ENCODE results near the gene TMEM125.

The TMEM125 gene

DNA sequence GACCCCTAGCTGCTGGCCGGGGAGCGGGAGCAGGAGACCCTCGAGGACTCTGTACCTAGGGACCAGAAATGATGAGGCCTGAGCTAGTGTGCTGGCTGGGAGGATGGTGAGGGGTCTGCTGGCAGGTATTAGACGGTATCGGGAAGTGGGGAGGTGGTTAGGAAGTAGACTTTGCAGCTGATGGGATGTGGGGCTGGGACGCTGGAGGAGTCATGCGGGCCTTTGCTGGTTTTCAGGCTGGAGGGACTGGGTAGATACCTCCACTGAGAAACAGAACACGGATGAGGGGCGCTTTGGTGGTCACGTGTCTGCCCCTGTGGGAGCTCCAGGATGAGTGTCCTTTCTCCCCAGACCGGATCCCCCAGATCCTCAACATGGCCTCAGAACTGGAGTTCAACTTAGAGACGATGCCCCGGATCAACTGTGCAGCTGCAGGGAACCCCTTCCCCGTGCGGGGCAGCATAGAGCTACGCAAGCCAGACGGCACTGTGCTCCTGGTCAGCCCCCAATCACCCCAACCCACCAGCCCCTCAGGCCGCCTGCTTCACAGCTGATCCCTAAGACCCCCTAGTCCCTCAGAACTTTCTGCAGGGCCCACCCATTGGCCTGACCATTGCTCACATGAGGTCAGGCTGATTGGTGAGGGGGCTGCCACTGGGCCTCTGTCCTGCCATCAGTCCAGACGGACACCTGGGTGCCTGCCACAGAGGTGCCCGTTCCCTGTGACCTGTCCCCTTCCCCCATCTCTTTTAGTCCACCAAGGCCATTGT lies 39.0 kb downstream of the TMEM125 start:
- H3K9me3 Mint-ChIP-seq, result no peaks in the 10 kb centered on the region
- H3K4me1 Mint-ChIP-seq, result peaks cover 22% of the 10 kb centered on the region

DNA sequence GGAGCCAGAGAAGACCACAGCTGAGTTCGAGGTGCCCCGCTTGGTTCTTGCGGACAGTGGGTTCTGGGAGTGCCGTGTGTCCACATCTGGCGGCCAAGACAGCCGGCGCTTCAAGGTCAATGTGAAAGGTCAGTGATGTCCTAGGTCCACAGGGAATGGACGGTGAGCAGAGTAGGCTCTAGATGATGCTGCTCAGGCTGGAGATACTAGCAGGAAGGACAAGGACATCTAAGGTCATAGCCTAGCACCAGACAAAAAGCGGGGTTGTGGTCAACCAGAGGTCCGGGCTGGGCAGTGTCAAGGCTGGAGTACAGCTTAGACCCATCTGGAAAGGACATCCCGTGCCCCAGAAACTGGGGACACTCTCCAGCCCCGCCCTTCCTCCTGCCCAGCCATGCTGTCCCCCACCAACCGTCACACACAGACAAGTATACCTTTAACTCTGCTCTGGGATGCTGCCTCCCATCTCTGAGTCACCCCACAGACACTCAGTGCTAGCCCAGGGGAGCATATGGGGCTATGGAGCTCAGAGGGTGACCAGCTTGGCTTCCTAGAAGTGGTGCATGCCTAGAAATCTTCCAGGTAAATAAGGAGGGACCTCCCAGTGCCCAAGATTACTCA lies 39.7 kb downstream of the TMEM125 start:
- TF ChIP-seq, protein P1, sequence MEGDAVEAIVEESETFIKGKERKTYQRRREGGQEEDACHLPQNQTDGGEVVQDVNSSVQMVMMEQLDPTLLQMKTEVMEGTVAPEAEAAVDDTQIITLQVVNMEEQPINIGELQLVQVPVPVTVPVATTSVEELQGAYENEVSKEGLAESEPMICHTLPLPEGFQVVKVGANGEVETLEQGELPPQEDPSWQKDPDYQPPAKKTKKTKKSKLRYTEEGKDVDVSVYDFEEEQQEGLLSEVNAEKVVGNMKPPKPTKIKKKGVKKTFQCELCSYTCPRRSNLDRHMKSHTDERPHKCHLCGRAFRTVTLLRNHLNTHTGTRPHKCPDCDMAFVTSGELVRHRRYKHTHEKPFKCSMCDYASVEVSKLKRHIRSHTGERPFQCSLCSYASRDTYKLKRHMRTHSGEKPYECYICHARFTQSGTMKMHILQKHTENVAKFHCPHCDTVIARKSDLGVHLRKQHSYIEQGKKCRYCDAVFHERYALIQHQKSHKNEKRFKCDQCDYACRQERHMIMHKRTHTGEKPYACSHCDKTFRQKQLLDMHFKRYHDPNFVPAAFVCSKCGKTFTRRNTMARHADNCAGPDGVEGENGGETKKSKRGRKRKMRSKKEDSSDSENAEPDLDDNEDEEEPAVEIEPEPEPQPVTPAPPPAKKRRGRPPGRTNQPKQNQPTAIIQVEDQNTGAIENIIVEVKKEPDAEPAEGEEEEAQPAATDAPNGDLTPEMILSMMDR (IDR thresholded peaks at IDR 0.05), result no peak
- Mint-ChIP-seq H3K27ac (no peak overlapping the region), H3K36me3 (ENCODE audit: low read depth) (no peaks in the 10 kb centered on the region)

More for the DNA sequence above, 39.0 kb downstream of the TMEM125 start:
- H3K27ac Mint-ChIP-seq, result no peak overlapping the region
- peaks cover 7% of the 10 kb centered on the region for H3K27me3 Mint-ChIP-seq (ENCODE audit: low read depth, poor library complexity)
- TF ChIP-seq, protein P1 (IDR thresholded peaks at IDR 0.05), result no peak
- DNase-seq, result no peak
- H3K4me3 Mint-ChIP-seq, result no peak overlapping the region
- no peaks in the 10 kb centered on the region for H3K36me3 Mint-ChIP-seq (ENCODE audit: low read depth)

DNA sequence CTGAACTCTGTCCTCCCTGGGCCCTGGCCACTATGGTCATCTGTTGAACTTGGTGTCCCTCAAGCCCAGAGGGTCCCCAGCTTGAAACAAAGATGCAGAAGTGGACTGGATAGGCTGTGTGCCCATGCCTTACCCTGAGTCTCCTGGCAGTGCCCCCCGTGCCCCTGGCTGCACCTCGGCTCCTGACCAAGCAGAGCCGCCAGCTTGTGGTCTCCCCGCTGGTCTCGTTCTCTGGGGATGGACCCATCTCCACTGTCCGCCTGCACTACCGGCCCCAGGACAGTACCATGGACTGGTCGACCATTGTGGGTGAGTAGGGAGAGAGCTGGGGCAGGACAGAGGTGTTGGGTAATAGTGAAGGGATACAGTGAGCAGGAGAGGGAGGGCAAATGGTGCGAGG lies 41.7 kb downstream of the TMEM125 start:
- TF ChIP-seq, protein P1 (IDR thresholded peaks at IDR 0.05), result no peak
- H3K4me3 Mint-ChIP-seq, result no peak overlapping the region
- H3K9me3 Mint-ChIP-seq, result no peaks in the 10 kb centered on the region
- peak overlapping the region; percentile 57 for H3K27ac Mint-ChIP-seq
- no peak for DNase-seq
- no peaks in the 10 kb centered on the region for H3K36me3 Mint-ChIP-seq (ENCODE audit: low read depth)
- H3K27me3 Mint-ChIP-seq (ENCODE audit: low read depth, poor library complexity), result peaks cover 8% of the 10 kb centered on the region
- peaks cover 10% of the 10 kb centered on the region for H3K4me1 Mint-ChIP-seq

More for the DNA sequence above, 39.7 kb downstream of the TMEM125 start:
- Mint-ChIP-seq H3K27me3 (ENCODE audit: low read depth, poor library complexity) (peaks cover 7% of the 10 kb centered on the region), H3K4me3 (no peak overlapping the region), H3K9me3 (no peaks in the 10 kb centered on the region), H3K4me1 (peaks cover 16% of the 10 kb centered on the region)
- no peak for DNase-seq

DNA sequence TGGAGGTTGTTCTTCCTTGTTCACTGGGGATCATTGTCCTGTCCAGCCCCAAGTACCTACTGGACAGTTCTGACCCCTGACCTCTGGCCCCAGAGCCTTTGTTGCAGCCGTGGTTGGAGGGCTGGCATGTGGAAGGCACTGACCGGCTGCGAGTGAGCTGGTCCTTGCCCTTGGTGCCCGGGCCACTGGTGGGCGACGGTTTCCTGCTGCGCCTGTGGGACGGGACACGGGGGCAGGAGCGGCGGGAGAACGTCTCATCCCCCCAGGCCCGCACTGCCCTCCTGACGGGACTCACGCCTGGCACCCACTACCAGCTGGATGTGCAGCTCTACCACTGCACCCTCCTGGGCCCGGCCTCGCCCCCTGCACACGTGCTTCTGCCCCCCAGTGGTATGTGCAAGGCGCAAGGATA lies 42.4 kb downstream of the TMEM125 start:
- H3K36me3 Mint-ChIP-seq (ENCODE audit: low read depth), result no peaks in the 10 kb centered on the region
- H3K9me3 Mint-ChIP-seq, result no peaks in the 10 kb centered on the region

DNA sequence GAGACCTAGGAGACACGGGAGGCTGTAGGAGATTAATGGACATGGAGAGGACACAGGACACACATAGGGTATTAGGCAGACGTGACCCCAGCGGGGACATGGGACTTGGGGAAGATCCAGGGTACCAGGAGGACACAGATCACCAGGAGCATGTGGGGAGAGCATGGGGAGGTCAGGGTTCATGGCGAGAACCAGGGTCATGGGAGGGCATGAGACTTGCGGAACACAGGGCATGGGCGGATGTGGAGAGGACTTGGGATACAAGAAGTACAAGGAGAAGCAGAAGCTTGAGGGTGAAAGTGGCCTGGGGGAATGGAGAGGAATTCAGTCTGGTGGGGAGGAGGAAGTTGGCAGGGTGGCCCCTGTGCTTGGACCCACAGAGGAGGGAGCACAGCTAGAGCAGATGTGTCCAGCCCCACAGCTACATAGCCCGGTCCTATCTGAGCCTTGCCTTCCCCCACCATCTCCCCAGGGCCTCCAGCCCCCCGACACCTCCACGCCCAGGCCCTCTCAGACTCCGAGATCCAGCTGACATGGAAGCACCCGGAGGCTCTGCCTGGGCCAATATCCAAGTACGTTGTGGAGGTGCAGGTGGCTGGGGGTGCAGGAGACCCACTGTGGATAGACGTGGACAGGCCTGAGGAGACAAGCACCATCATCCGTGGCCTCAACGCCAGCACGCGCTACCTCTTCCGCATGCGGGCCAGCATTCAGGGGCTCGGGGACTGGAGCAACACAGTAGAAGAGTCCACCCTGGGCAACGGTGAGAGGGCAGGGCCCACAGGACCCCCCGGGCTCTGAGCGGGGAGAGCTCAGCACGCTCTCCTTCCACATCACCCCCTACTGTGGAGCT lies 43.1 kb downstream of the TMEM125 start:
- Mint-ChIP-seq H3K27ac (peak overlapping the region; percentile 57), H3K9me3 (no peaks in the 10 kb centered on the region), H3K27me3 (ENCODE audit: low read depth, poor library complexity) (peaks cover 8% of the 10 kb centered on the region), H3K36me3 (ENCODE audit: low read depth) (no peaks in the 10 kb centered on the region), H3K4me3 (no peak overlapping the region), H3K4me1 (peaks cover 21% of the 10 kb centered on the region)
- no peak for DNase-seq
- TF ChIP-seq, protein P1 (IDR thresholded peaks at IDR 0.05), result no peak

More for the DNA sequence above, 42.4 kb downstream of the TMEM125 start:
- H3K4me1 Mint-ChIP-seq, result peaks cover 15% of the 10 kb centered on the region
- peaks cover 8% of the 10 kb centered on the region for H3K27me3 Mint-ChIP-seq (ENCODE audit: low read depth, poor library complexity)
- no peak for DNase-seq
- no peak overlapping the region for H3K4me3 Mint-ChIP-seq
- H3K27ac Mint-ChIP-seq, result no peak overlapping the region
- TF ChIP-seq, protein P1 (IDR thresholded peaks at IDR 0.05), result no peak

Measured in nephron progenitor cell (in vitro differentiated cells).